Upper lobe of right lung (tissue), 1 donor: ENCODE results near the gene HOXC4. TPM values are rescaled to one million over a fixed set of nuclear protein-coding genes. Genes with fewer than 3 reads are reported as not detected.

Experiments
- ATAC-seq: fragments of 200-7000 bp; cut with Tn5 transposase; one replicate; pipeline ENCODE4 v1.9.1; 2020; ENCODE audit warnings: mild to moderate bottlenecking, moderate library complexity
- DNase-seq: peaks from one replicate; pipeline ENCODE4 v3.0.0-alpha.2; 2020
- H3K27ac ChIP-seq: fragments of 200-600 bp; one replicate; pipeline ENCODE4 v1.8.0; 2022
- H3K27me3 ChIP-seq: fragments of 200-600 bp; one replicate; pipeline ENCODE4 v1.8.0; 2022; ENCODE audit warnings: mild to moderate bottlenecking
- H3K36me3 ChIP-seq: fragments of 200-600 bp; one replicate; pipeline ENCODE4 v1.8.0; 2022
- H3K4me1 ChIP-seq: fragments of 200-600 bp; one replicate; pipeline ENCODE4 v1.8.0; 2022
- H3K4me3 ChIP-seq: fragments of 200-600 bp; one replicate; pipeline ENCODE4 v1.8.0; 2022; ENCODE audit warnings: mild to moderate bottlenecking
- H3K9me3 ChIP-seq: fragments of 200-600 bp; one replicate; pipeline ENCODE4 v1.8.0; 2022
- CTCF ChIP-seq: fragments of 200-600 bp; IDR thresholded peaks from one replicate; pipeline ENCODE4 v1.8.0; 2022; ENCODE audit warnings: antibody characterized with exemption
- intact Hi-C: fragments of 100-400 bp; cut with DNase I; formaldehyde crosslinking; loops from one replicate; pipeline ENCODE4 v1.11.0; 2022
- total RNA-seq: library from RNA; stranded (reverse); fragmentation: NEBNext Ultra II Directional; extraction: Animal tissue kit (Norgen Biotek cat#: 25700); gene quantifications from one replicate; pipeline ENCODE4 v1.2.1, GENCODE V29; 2021
- donor health status: DM: no; HTN: yes; CAD: no; lungs with severe emphysema.

HOXC4 gene
- total RNA-seq, 1 donor from 2014 or later: 0.61 TPM

- ATAC-seq: no peak
- intact Hi-C loops: no loop called here
Observed at GRCh38 chr12:54015018-54015931, 38.4 kb upstream of the HOXC4 start.

GRCh38 chr12:54016051-54016450 lies 37.6 kb upstream of the HOXC4 start:
- no peak for DNase-seq
- peaks cover 95% of the 10 kb centered on the region for H3K27me3 ChIP-seq

More at GRCh38 chr12:54015018-54015931, 38.4 kb upstream of the HOXC4 start:
- Histone ChIP-seq H3K36me3 (no peaks in the 10 kb centered on the region), H3K4me1 (peaks cover 5% of the 10 kb centered on the region), H3K27ac (no peak overlapping the region), H3K4me3 (no peak overlapping the region), H3K9me3 (no peaks in the 10 kb centered on the region), H3K27me3 (peaks cover 95% of the 10 kb centered on the region)
- TF ChIP-seq CTCF: no peak
- DNase-seq: no peak

GRCh38 chr12:54016478-54016964 lies 37.1 kb upstream of the HOXC4 start:
- DNase-seq (no peak), ATAC-seq (no peak)
- TF ChIP-seq CTCF: no peak
- peaks cover 95% of the 10 kb centered on the region for H3K27me3 ChIP-seq
- no peaks in the 10 kb centered on the region for H3K9me3 ChIP-seq
- intact Hi-C loops: no loop called here
- peaks cover 5% of the 10 kb centered on the region for H3K4me1 ChIP-seq
- H3K4me3 ChIP-seq: peak overlapping the region; percentile 48
- no peak overlapping the region for H3K27ac ChIP-seq
- H3K36me3 ChIP-seq: no peaks in the 10 kb centered on the region

More at GRCh38 chr12:54016051-54016450, 37.6 kb upstream of the HOXC4 start:
- H3K27ac ChIP-seq: no peak overlapping the region
- ATAC-seq: no peak
- no peaks in the 10 kb centered on the region for H3K36me3 ChIP-seq
- no peak for TF ChIP-seq CTCF
- H3K9me3 ChIP-seq: no peaks in the 10 kb centered on the region
- H3K4me3 ChIP-seq: no peak overlapping the region
- H3K4me1 ChIP-seq: peaks cover 5% of the 10 kb centered on the region
- intact Hi-C loops: no loop called here

GRCh38 chr12:54017027-54017788 lies 36.4 kb upstream of the HOXC4 start:
- intact Hi-C loops: no loop called here
- peaks cover 5% of the 10 kb centered on the region for H3K4me1 ChIP-seq
- TF ChIP-seq CTCF: no peak
- H3K4me3 ChIP-seq: peak overlapping the region; percentile 48
- ATAC-seq (no peak), DNase-seq (no peak)
- peaks cover 94% of the 10 kb centered on the region for H3K27me3 ChIP-seq
- no peak overlapping the region for H3K27ac ChIP-seq
- no peaks in the 10 kb centered on the region for H3K36me3 ChIP-seq
- H3K9me3 ChIP-seq: no peaks in the 10 kb centered on the region

GRCh38 chr12:54017878-54018467 lies 35.7 kb upstream of the HOXC4 start:
- Histone ChIP-seq H3K36me3 (no peaks in the 10 kb centered on the region), H3K27ac (peak overlapping the region; percentile 68), H3K27me3 (peaks cover 94% of the 10 kb centered on the region), H3K4me1 (peaks cover 5% of the 10 kb centered on the region), H3K9me3 (no peaks in the 10 kb centered on the region), H3K4me3 (peak overlapping the region; percentile 48)
- ATAC-seq (peak; percentile 78), DNase-seq (peak; percentile 84)
- TF ChIP-seq CTCF: no peak
- intact Hi-C loops: no loop called here
